CD8-positive, alpha-beta memory T cell (primary cell): Measurements from ENCODE around the gene FOXP2. TPM values are rescaled to one million over a fixed set of nuclear protein-coding genes. Genes with fewer than 3 reads are reported as not detected.
"Not testable (repeated sequence)": the region's sequence is repeated elsewhere in the genome, so short reads cannot be mapped to it uniquely, and the experiment has no call there.

Experiments used
- CTCF ChIA-PET: fragments of 350-600 bp; sonication (Branson Sonifier 250); formaldehyde crosslinking; loops from one replicate; lab custom pipeline; 2021; ENCODE audit warnings: antibody characterized with exemption; lab: Charles Lee
- POLR2A ChIA-PET: fragments of 350-600 bp; sonication (Branson Sonifier 250); formaldehyde crosslinking; loops from one replicate; lab custom pipeline; 2021; ENCODE audit warnings: antibody characterized with exemption; lab: Charles Lee
- DNase-seq, 5 donors: peaks; one replicate each; pipeline versions ENCODE4 v3.0.0 to v3.0.0-alpha.2; 2020 to 2022; ENCODE audit warnings: mixed read lengths in 1 of 5
- H3K27ac ChIP-seq: one replicate; pipeline ENCODE4 v1.7.0; 2013; ENCODE audit warnings: low read depth, mild to moderate bottlenecking, low read length, moderate library complexity
- H3K27me3 ChIP-seq: 2 replicates; pipeline ENCODE4 v1.7.0; 2013; ENCODE audit warnings: low read length, mild to moderate bottlenecking; ENCODE audit not compliant: insufficient read depth, poor library complexity, severe bottlenecking
- H3K36me3 ChIP-seq: 2 replicates; pipeline ENCODE4 v1.7.0; 2013; ENCODE audit warnings: mild to moderate bottlenecking, low read length, moderate library complexity; ENCODE audit not compliant: insufficient read depth
- H3K4me1 ChIP-seq: 2 replicates; pipeline ENCODE4 v1.7.0; 2013; ENCODE audit warnings: mild to moderate bottlenecking, low read length, moderate library complexity; ENCODE audit not compliant: insufficient read depth
- H3K4me3 ChIP-seq: 2 replicates; pipeline ENCODE4 v1.7.0; 2013; ENCODE audit warnings: mild to moderate bottlenecking, low read length
- H3K9me3 ChIP-seq: 2 replicates; pipeline ENCODE4 v1.7.0; 2013; ENCODE audit warnings: mild to moderate bottlenecking, low read length
- H3K27ac Mint-ChIP-seq, 8 donors: one replicate each; pipeline ENCODE4 v1.8.0; 2020 to 2021; ENCODE audit warnings: mixed read lengths in 8 of 8, mild to moderate bottlenecking in 6 of 8, inconsistent platforms in 3 of 8, moderate library complexity in 3 of 8
- H3K27me3 Mint-ChIP-seq, 2 donors: one replicate each; pipeline ENCODE4 v1.8.0; 2020 to 2021; ENCODE audit warnings: mixed read lengths in 2 of 2, mild to moderate bottlenecking in 1 of 2, moderate library complexity in 1 of 2
- H3K36me3 Mint-ChIP-seq, 3 donors: one replicate each; pipeline ENCODE4 v1.8.0; 2020 to 2021; ENCODE audit warnings: mixed read lengths in 3 of 3, inconsistent platforms in 1 of 3, mild to moderate bottlenecking in 1 of 3
- H3K4me1 Mint-ChIP-seq, 3 donors: one replicate each; pipeline ENCODE4 v1.8.0; 2020 to 2021; ENCODE audit warnings: mixed read lengths in 3 of 3, inconsistent platforms in 1 of 3, mild to moderate bottlenecking in 1 of 3
- H3K4me3 Mint-ChIP-seq, 7 donors: one replicate each; pipeline ENCODE4 v1.8.0; 2020 to 2021; ENCODE audit warnings: mixed read lengths in 7 of 7, mild to moderate bottlenecking in 6 of 7, moderate library complexity in 4 of 7, inconsistent platforms in 2 of 7
- H3K9me3 Mint-ChIP-seq, 5 donors: one replicate each; pipeline ENCODE4 v1.8.0; 2020 to 2022; ENCODE audit warnings: mixed read lengths in 5 of 5, mild to moderate bottlenecking in 3 of 5, moderate library complexity in 2 of 5, inconsistent platforms in 1 of 5
- polyA plus RNA-seq: library from polyadenylated mRNA; unstranded; fragments of 300-500 nt; fragmentation: Illumina TruSeq; gene quantifications from one replicate; pipeline ENCODE4 v1.2.3, GENCODE V29; 2021
- total RNA-seq, 2 experiments: library from RNA; stranded (reverse); gene quantifications; one replicate each; pipeline ENCODE4 v1.2.3, GENCODE V29; 2021

FOXP2 gene
- not detected for total RNA-seq
- polyA plus RNA-seq = not detected

DNA sequence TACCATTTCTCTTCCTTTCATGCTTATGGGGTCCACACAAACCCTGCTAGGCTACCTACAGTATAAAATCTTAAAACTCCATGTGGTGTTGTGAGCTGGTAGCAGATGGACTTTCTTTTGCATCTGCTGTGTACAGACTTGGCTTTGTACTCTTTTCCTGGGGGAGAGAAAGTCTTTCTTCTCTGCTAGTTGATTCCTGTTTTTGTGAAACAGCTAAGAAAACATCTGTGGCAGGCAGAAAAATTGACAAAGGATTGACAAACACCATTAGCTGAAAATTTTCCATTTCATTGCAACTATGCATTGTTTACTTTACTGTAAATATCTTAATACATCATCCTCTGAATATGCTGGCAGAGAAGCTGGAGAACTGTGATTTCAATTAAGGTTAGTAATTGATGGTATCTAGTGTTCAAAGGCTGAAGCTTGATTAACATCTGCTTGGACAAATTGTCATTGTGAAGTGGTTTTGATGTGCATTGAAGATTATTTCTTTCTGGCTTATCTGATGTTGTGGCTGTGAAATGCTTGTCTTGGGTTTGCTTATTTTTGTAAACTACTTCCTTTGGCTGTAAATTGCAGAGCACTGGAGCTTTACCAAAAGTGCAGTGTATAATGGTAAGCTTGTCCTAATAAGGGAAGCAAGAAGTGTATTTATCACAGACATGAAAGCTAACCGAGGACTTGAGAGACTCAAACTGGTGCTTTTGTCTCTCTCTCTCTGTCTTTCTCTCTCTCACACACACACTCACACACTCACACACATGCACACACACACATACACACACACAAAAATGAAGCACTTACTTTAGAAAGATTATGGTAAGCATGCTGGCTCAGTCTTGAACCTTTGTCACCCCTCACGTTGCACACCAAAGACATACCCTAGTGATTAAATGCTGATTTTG is at the start of gene FOXP2:
Gene FOXP2 (plus strand): TSS at position 660 of the 908 bp plus-strand sequence. CDS start 11,697 bp downstream, outside the sequence.
- Histone ChIP-seq H3K9me3 (no peaks in the 10 kb centered on the region), H3K27me3 (no peaks in the 10 kb centered on the region), H3K36me3 (no peaks in the 10 kb centered on the region), H3K4me3 (no peak within 1 kb of the TSS), H3K27ac (no peak within 1 kb of the TSS), H3K4me1 (no peaks in the 10 kb centered on the region)
- ChIA-PET POLR2A (no interaction called here), CTCF (no interaction called here)
- H3K27ac Mint-ChIP-seq = no peak within 1 kb of the TSS
- no peaks in the 10 kb centered on the region for H3K27me3 Mint-ChIP-seq
- H3K9me3 Mint-ChIP-seq = no peaks in the 10 kb centered on the region
- H3K36me3 Mint-ChIP-seq = no peaks in the 10 kb centered on the region
- DNase-seq = no peak
- no peak within 1 kb of the TSS for H3K4me3 Mint-ChIP-seq
- H3K4me1 Mint-ChIP-seq = no peaks in the 10 kb centered on the region

DNA sequence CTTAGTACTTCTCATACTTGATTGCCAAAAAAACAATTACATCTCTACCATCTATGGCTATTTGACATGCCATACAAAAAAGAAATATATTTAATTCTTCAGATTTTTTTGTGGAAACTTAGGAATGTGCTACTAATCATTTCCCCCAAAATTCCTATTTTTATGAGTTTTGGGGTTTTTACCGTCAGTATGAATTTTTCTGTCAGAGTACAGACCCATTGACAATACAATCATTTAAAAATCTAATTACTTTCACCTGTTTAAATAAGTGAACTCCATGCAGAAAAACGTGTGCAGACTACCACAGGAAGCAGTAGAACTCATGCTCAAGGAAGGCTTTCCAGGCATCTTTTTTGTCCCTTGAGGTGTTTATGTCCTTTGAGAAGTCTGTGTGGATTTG is 48.8 kb upstream of the FOXP2 start:
- Mint-ChIP-seq H3K4me3 (no peak overlapping the region), H3K27me3 (no peaks in the 10 kb centered on the region), H3K36me3 (no peaks in the 10 kb centered on the region), H3K9me3 (no peaks in the 10 kb centered on the region), H3K27ac (no peak overlapping the region), H3K4me1 (no peaks in the 10 kb centered on the region)
- Histone ChIP-seq H3K9me3 (no peaks in the 10 kb centered on the region), H3K27ac (no peak overlapping the region), H3K27me3 (no peaks in the 10 kb centered on the region), H3K4me1 (no peaks in the 10 kb centered on the region), H3K36me3 (no peaks in the 10 kb centered on the region), H3K4me3 (no peak overlapping the region)
- CTCF ChIA-PET = no interaction called here
- POLR2A ChIA-PET = no interaction called here
- no peak for DNase-seq

DNA sequence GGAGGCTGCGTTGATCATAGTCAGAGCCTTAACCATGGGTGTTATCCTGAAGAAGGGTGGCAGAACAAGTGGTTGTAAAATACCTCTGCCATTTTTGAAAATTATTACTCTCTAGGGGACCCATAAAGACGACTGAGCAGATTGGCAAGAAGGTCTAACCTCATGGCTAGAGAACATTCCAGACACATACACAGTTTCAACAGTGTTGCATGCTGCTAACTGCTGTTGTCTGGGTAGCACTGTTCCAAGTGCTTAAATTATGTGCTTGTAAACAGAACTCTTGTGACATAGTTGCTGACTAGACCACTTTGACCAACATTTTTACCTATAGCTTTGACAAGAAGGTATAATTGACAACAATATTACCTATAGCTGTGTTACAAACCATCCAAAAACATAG is 46.1 kb upstream of the FOXP2 start:
- Mint-ChIP-seq H3K36me3 (no peaks in the 10 kb centered on the region), H3K9me3 (no peaks in the 10 kb centered on the region), H3K27ac (no peak overlapping the region), H3K27me3 (no peaks in the 10 kb centered on the region), H3K4me1 (no peaks in the 10 kb centered on the region), H3K4me3 (no peak overlapping the region)
- Histone ChIP-seq H3K27ac (no peak overlapping the region), H3K9me3 (no peaks in the 10 kb centered on the region), H3K36me3 (no peaks in the 10 kb centered on the region), H3K27me3 (no peaks in the 10 kb centered on the region), H3K4me1 (no peaks in the 10 kb centered on the region), H3K4me3 (no peak overlapping the region)
- ChIA-PET POLR2A (no interaction called here), CTCF (no interaction called here)
- no peak for DNase-seq

DNA sequence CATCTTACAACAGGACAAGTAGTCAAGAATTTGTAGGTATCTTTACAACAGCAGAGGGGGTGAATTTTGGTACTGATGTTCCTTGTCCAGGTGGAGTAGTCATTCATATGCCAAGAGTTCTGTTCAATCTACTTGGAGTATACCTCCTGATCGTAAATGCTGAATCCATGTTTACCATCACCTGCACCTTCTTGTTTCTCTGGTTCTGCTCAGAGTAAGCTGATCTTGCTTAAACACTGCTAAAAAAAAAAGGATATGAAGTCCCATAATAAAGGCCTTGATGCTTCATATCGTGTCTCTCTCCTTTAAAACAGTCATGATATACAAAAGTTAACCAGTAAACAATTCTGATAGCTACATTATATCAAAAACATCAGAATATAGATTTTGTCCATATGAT is 45.3 kb upstream of the FOXP2 start:
- H3K36me3 Mint-ChIP-seq = no peaks in the 10 kb centered on the region
- H3K4me3 Mint-ChIP-seq = no peak overlapping the region
- Histone ChIP-seq H3K27me3 (no peaks in the 10 kb centered on the region), H3K4me1 (no peaks in the 10 kb centered on the region), H3K9me3 (no peaks in the 10 kb centered on the region), H3K36me3 (no peaks in the 10 kb centered on the region), H3K4me3 (no peak overlapping the region), H3K27ac (no peak overlapping the region)
- no peaks in the 10 kb centered on the region for H3K9me3 Mint-ChIP-seq
- ChIA-PET POLR2A (no interaction called here), CTCF (no interaction called here)
- DNase-seq = no peak
- no peaks in the 10 kb centered on the region for H3K27me3 Mint-ChIP-seq
- H3K4me1 Mint-ChIP-seq = no peaks in the 10 kb centered on the region
- no peak overlapping the region for H3K27ac Mint-ChIP-seq

- H3K9me3 Mint-ChIP-seq = peaks cover 0 to 2% (median 0%) of the 10 kb centered on the region in 5 donors
- H3K27ac ChIP-seq = no peak overlapping the region
- H3K4me1 ChIP-seq = no peaks in the 10 kb centered on the region
- no peak overlapping the region for H3K4me3 Mint-ChIP-seq
- no peaks in the 10 kb centered on the region for H3K36me3 ChIP-seq
- no peaks in the 10 kb centered on the region for H3K4me1 Mint-ChIP-seq
- no peak overlapping the region for H3K27ac Mint-ChIP-seq
- H3K27me3 ChIP-seq = no peaks in the 10 kb centered on the region
- no peaks in the 10 kb centered on the region for H3K9me3 ChIP-seq
- ChIA-PET POLR2A (no interaction called here), CTCF (no interaction called here)
- no peak overlapping the region for H3K4me3 ChIP-seq
- DNase-seq = no peak
- H3K27me3 Mint-ChIP-seq = no peaks in the 10 kb centered on the region
- no peaks in the 10 kb centered on the region for H3K36me3 Mint-ChIP-seq
Measured at GRCh38 chr7:114372619-114373018, 42.0 kb upstream of the FOXP2 start.

DNA sequence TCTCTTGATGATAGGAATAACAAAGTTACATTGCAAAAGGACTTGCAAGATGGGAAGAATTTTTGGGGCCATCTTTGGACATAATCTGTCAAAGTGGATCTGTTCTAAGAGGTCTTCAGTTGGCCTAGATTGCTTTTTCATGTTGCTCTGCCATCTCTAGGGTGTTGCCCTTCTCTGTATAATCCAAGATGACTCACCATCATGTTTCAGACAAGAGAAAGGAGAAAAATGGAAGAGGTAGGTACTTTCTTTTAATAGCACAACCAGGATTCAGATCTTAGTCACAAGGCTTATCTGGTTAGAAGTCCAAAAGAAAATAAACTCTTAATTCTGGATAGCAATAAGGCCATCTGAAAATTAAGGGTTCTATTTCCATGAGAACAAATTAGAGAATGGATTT is 38.7 kb upstream of the FOXP2 start:
- POLR2A ChIA-PET = no interaction called here
- H3K27ac Mint-ChIP-seq = no peak overlapping the region
- H3K36me3 Mint-ChIP-seq = no peaks in the 10 kb centered on the region
- H3K27ac ChIP-seq = no peak overlapping the region
- no peak for DNase-seq
- H3K36me3 ChIP-seq = no peaks in the 10 kb centered on the region
- H3K9me3 ChIP-seq = no peaks in the 10 kb centered on the region
- no peak overlapping the region for H3K4me3 ChIP-seq
- no peaks in the 10 kb centered on the region for H3K4me1 Mint-ChIP-seq
- H3K9me3 Mint-ChIP-seq = peaks cover 0 to 2% (median 0%) of the 10 kb centered on the region in 5 donors
- H3K4me1 ChIP-seq = no peaks in the 10 kb centered on the region
- H3K4me3 Mint-ChIP-seq = no peak overlapping the region
- no peaks in the 10 kb centered on the region for H3K27me3 ChIP-seq
- no peaks in the 10 kb centered on the region for H3K27me3 Mint-ChIP-seq
- CTCF ChIA-PET = no interaction called here

DNA sequence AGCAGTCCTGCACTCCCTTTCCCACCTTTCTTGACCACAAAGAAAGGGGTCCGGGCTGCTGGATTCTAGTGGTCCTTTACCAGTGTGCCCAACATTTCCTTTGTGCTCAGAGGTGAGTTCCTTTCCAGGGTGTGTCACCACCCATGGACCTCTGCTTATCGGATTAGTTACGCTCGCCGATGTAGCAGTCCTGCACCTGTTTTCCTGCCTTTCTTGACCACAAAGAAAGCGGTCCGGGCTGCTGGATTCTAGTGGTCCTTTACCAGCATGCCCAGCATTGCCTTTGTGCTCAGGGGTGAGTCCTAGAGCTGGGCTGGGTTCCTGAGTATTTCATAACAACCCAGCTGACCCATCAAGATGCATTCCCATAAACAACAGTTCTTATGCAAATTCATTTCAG is 30.7 kb upstream of the FOXP2 start:
- H3K4me3 ChIP-seq, H3K4me3 Mint-ChIP-seq, H3K27me3 Mint-ChIP-seq, H3K36me3 ChIP-seq, H3K27ac Mint-ChIP-seq, POLR2A ChIA-PET, H3K4me1 ChIP-seq, H3K27me3 ChIP-seq, H3K9me3 ChIP-seq, CTCF ChIA-PET, H3K27ac ChIP-seq, DNase-seq, H3K36me3 Mint-ChIP-seq, H3K4me1 Mint-ChIP-seq, H3K9me3 Mint-ChIP-seq: not testable (repeated sequence)

DNA sequence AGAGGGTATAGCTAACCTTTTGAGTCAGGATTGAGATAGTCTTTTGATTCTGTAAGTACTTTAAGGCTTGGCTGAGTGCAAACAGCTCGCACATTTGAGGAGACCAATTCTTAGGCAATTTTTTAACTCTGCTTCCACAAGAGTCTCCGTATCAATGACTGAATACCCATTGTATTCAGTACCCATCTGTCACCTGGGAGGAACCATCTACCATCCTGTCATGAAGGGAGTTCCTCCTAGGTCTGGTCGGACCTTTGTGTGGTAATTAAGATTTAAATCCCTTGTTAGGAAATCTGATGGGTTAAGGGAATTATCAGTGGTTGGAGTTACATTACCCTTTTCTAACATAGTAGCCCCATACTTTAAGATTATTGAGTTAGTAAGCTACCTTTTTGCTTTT is 30.3 kb upstream of the FOXP2 start:
- H3K27ac ChIP-seq, H3K4me3 Mint-ChIP-seq, H3K27me3 ChIP-seq, H3K4me1 ChIP-seq, H3K27ac Mint-ChIP-seq, H3K9me3 Mint-ChIP-seq, H3K27me3 Mint-ChIP-seq, POLR2A ChIA-PET, H3K9me3 ChIP-seq, CTCF ChIA-PET, H3K4me1 Mint-ChIP-seq, H3K36me3 ChIP-seq, H3K36me3 Mint-ChIP-seq, DNase-seq, H3K4me3 ChIP-seq: not testable (repeated sequence)
